GM23338 (cell line): ENCODE results near the gene EIF3A. TPM values are rescaled to one million over a fixed set of nuclear protein-coding genes. Genes with fewer than 3 reads are reported as not detected.

Experiments
- ATAC-seq: fragments of 200-7000 bp; cut with Tn5 transposase; 3 replicates; pipeline ENCODE4 v1.9.1; 2020
- DNase-seq: peaks from one replicate; pipeline ENCODE4 v3.0.0-alpha.2; 2015; ENCODE audit warnings: low spot score
- H2AFZ ChIP-seq: fragments of 200-600 bp; sonication (generic); 2 replicates; pipeline ENCODE4 v1.8.0; 2016; ENCODE audit warnings: antibody characterized with exemption, mild to moderate bottlenecking, moderate library complexity
- H3F3A ChIP-seq: fragments of 200-600 bp; sonication (generic); replicated peaks from 2 replicates; pipeline ENCODE4 v1.8.0; 2017; ENCODE audit warnings: antibody characterized with exemption, mixed run types, low read depth
- H3K27ac ChIP-seq: fragments of 200-600 bp; sonication (generic); 2 replicates; pipeline ENCODE4 v1.6.1; 2016; ENCODE audit warnings: low read depth
- H3K27me3 ChIP-seq: fragments of 200-600 bp; sonication (generic); 2 replicates; pipeline ENCODE4 v1.8.0; 2016; ENCODE audit warnings: mild to moderate bottlenecking, mixed run types, moderate library complexity; ENCODE audit not compliant: insufficient read depth
- H3K36me3 ChIP-seq: fragments of 200-600 bp; sonication (generic); 2 replicates; pipeline ENCODE4 v1.8.0; 2016; ENCODE audit warnings: mild to moderate bottlenecking; ENCODE audit not compliant: insufficient read depth
- H3K4me1 ChIP-seq: fragments of 200-600 bp; sonication (generic); 2 replicates; pipeline ENCODE4 v1.8.0; 2016; ENCODE audit warnings: mild to moderate bottlenecking, moderate library complexity; ENCODE audit not compliant: insufficient read depth
- H3K4me2 ChIP-seq: fragments of 200-600 bp; sonication (generic); 2 replicates; pipeline ENCODE4 v1.7.1; 2017; ENCODE audit warnings: mixed run types
- H3K4me3 ChIP-seq: fragments of 200-600 bp; sonication (generic); 2 replicates; pipeline ENCODE4 v1.6.1; 2016; ENCODE audit warnings: mixed run types
- H3K79me2 ChIP-seq: fragments of 200-600 bp; sonication (generic); replicated peaks from 2 replicates; pipeline ENCODE4 v1.8.0; 2017; ENCODE audit warnings: mild to moderate bottlenecking; ENCODE audit not compliant: insufficient read depth
- H3K9me2 ChIP-seq: fragments of 200-600 bp; sonication (generic); 2 replicates; pipeline ENCODE4 v1.8.0; 2017; ENCODE audit not compliant: insufficient read depth
- H4K20me1 ChIP-seq: fragments of 200-600 bp; sonication (generic); replicated peaks from 2 replicates; pipeline ENCODE4 v1.8.0; 2017; ENCODE audit warnings: mild to moderate bottlenecking; ENCODE audit not compliant: insufficient read depth
- H3K27ac Mint-ChIP-seq: 2 replicates; pipeline ENCODE4 v1.8.0; 2020; ENCODE audit warnings: inconsistent platforms, mild to moderate bottlenecking, moderate library complexity, mixed read lengths
- H3K27me3 Mint-ChIP-seq: 3 replicates; pipeline ENCODE4 v1.8.0; 2022; ENCODE audit warnings: low read depth, mild to moderate bottlenecking, moderate library complexity, mixed read lengths, inconsistent platforms; ENCODE audit not compliant: insufficient read depth, poor library complexity
- H3K36me3 Mint-ChIP-seq: 3 replicates; pipeline ENCODE4 v1.8.0; 2021; ENCODE audit warnings: low read depth, mild to moderate bottlenecking, inconsistent platforms, moderate library complexity, mixed read lengths
- H3K4me1 Mint-ChIP-seq: 3 replicates; pipeline ENCODE4 v1.8.0; 2020; ENCODE audit warnings: mild to moderate bottlenecking, inconsistent platforms, mixed read lengths
- H3K4me3 Mint-ChIP-seq: 3 replicates; pipeline ENCODE4 v1.8.0; 2021; ENCODE audit warnings: moderate library complexity, mild to moderate bottlenecking, inconsistent platforms, mixed read lengths
- H3K9me3 Mint-ChIP-seq: 3 replicates; pipeline ENCODE4 v1.8.0; 2020; ENCODE audit warnings: moderate library complexity, mild to moderate bottlenecking, inconsistent platforms, mixed read lengths
- CREB1 ChIP-seq: fragments of 250-450 bp; sonication (Bioruptor Pico); IDR thresholded peaks from 2 replicates; pipeline ENCODE4 v1.5.0; 2020; ENCODE audit warnings: low read depth, mild to moderate bottlenecking, moderate library complexity
- CTCF ChIP-seq, 2 experiments: fragments of 200-600 bp in 1 of 2; sonication (generic) in 1 of 2; conservative IDR thresholded peaks; 2 replicates each; pipeline versions ENCODE4 v1.5.1 to v1.6.1; 2016 to 2017; ENCODE audit warnings: antibody characterized with exemption in 2 of 2, low read depth in 2 of 2, mild to moderate bottlenecking in 2 of 2, moderate library complexity in 1 of 2
- ETS1 ChIP-seq: IDR thresholded peaks from 2 replicates; pipeline ENCODE4 v1.6.1; 2016; ENCODE audit warnings: antibody characterized with exemption
- EZH2 ChIP-seq: fragments of 200-600 bp; sonication (generic); IDR thresholded peaks from one replicate; pipeline ENCODE4 v1.8.0; 2017; ENCODE audit warnings: antibody characterized with exemption, mild to moderate bottlenecking, low read depth; ENCODE audit not compliant: unreplicated experiment
- EZH2phosphoT487 ChIP-seq: fragments of 200-600 bp; sonication (generic); IDR thresholded peaks from one replicate; pipeline ENCODE4 v1.8.1; 2018; ENCODE audit warnings: antibody characterized with exemption; ENCODE audit not compliant: unreplicated experiment
- JUNB ChIP-seq: IDR thresholded peaks from one replicate; pipeline ENCODE4 v1.6.1; 2016; ENCODE audit warnings: antibody characterized with exemption; ENCODE audit not compliant: unreplicated experiment
- NANOG ChIP-seq: IDR thresholded peaks from 2 replicates; pipeline ENCODE4 v1.6.1; 2016; ENCODE audit warnings: antibody characterized with exemption, borderline replicate concordance
- POLR2AphosphoS5 ChIP-seq: IDR thresholded peaks from 2 replicates; pipeline ENCODE4 v1.6.1; 2016; ENCODE audit warnings: antibody characterized with exemption, low read depth
- REST ChIP-seq: IDR thresholded peaks from one replicate; pipeline ENCODE4 v1.6.1; 2018; ENCODE audit warnings: antibody characterized with exemption; ENCODE audit not compliant: unreplicated experiment
- STAT1 ChIP-seq: IDR thresholded peaks from one replicate; pipeline ENCODE4 v1.6.1; 2016; ENCODE audit warnings: antibody characterized with exemption; ENCODE audit not compliant: unreplicated experiment
- ZNF114 ChIP-seq: fragments of 250-450 bp; sonication (Bioruptor Pico); IDR thresholded peaks from 2 replicates; pipeline ENCODE4 v1.5.0; 2020; ENCODE audit warnings: mild to moderate bottlenecking, moderate library complexity
- ZNF331 ChIP-seq: fragments of 250-450 bp; sonication (Bioruptor Pico); IDR thresholded peaks from 2 replicates; pipeline ENCODE4 v1.5.0; 2020; ENCODE audit warnings: low read depth, mild to moderate bottlenecking, moderate library complexity
- ZNF462 ChIP-seq: fragments of 250-450 bp; sonication (Bioruptor Pico); IDR thresholded peaks from 2 replicates; pipeline ENCODE4 v1.5.0; 2020; ENCODE audit warnings: mild to moderate bottlenecking, moderate library complexity
- polyA plus RNA-seq: library from polyadenylated mRNA; unstranded; fragments of >200 nt; fragmentation: Nextera tagmentation; extraction: Ambion mirVana; gene quantifications from 2 replicates; pipeline ENCODE4 v1.2.1, GENCODE V29; 2016
- total RNA-seq: library from RNA; depleted of rRNA; stranded (reverse); fragments of >200 nt; shearing (Covaris generic); gene quantifications from 2 replicates; pipeline ENCODE4 v1.2.3, GENCODE V29; 2014

The EIF3A gene
- total and polyA plus RNA-seq, 2 experiments from 2014 or later: 152 to 170 TPM

- Histone ChIP-seq H3K27me3 (no peaks in the 10 kb centered on the region), H3K27ac (no peak overlapping the region), H3F3A (no peaks in the 10 kb centered on the region), H3K79me2 (no peaks in the 10 kb centered on the region), H3K4me2 (no peak overlapping the region), H3K9me2 (no peaks in the 10 kb centered on the region), H3K4me1 (no peaks in the 10 kb centered on the region), H3K4me3 (no peak overlapping the region), H3K36me3 (peaks cover 32% of the 10 kb centered on the region), H2AFZ (no peak overlapping the region), H4K20me1 (0 out of 2 replicates have a peak, but pooled peaks cover 5% of the 10 kb centered on the region)
- no peaks in the 10 kb centered on the region; the same call in 2 of the 3 replicates for H3K9me3 Mint-ChIP-seq
- no peaks in the 10 kb centered on the region for H3K27me3 Mint-ChIP-seq
- peaks cover 62% of the 10 kb centered on the region for H3K36me3 Mint-ChIP-seq
- ATAC-seq (no peak), DNase-seq (no peak)
- no peaks in the 10 kb centered on the region for H3K4me1 Mint-ChIP-seq
- H3K4me3 Mint-ChIP-seq: no peak overlapping the region
- TF ChIP-seq EZH2phosphoT487: no peak
- TF ChIP-seq POLR2AphosphoS5: no peak
- no peak for TF ChIP-seq ZNF114
- TF ChIP-seq EZH2: no peak
- TF ChIP-seq ZNF462 (CRISPR knock-in tag): no peak
- TF ChIP-seq ETS1: no peak
- TF ChIP-seq ZNF331 (CRISPR knock-in tag): no peak
- TF ChIP-seq JUNB: no peak
- TF ChIP-seq NANOG: no peak
- TF ChIP-seq STAT1: no peak
- TF ChIP-seq REST: no peak
- TF ChIP-seq CTCF (conservative IDR thresholded peaks at IDR 0.05; ENCODE audit: low read depth in 2 of 2): no peak
- TF ChIP-seq CREB1 (CRISPR knock-in tag): no peak
- no peak overlapping the region for H3K27ac Mint-ChIP-seq
Measured at GRCh38 chr10:119129721-119130120, 49.1 kb upstream of the EIF3A start.
